ENCODE measurements around the gene CDH4.

Gene CDH4

GRCh38 chr20:61686051-61686936, 434.2 kb downstream of the CDH4 start:
- no peak for DNase-seq (ENCODE audit: low read depth in 2 of 2)

GRCh38 chr20:61688411-61688810, 436.4 kb downstream of the CDH4 start:
- DNase-seq (ENCODE audit: low read depth in 2 of 2): no peak

GRCh38 chr20:61690150-61690549, 438.1 kb downstream of the CDH4 start:
- DNase-seq (ENCODE audit: low read depth in 2 of 2): no peak

GRCh38 chr20:61690993-61691838, 439.2 kb downstream of the CDH4 start:
- DNase-seq (ENCODE audit: low read depth in 2 of 2): no peak

- DNase-seq (ENCODE audit: low read depth in 2 of 2): no peak
These were observed 439.9 kb downstream of the CDH4 start for GRCh38 chr20:61691978-61692377.

GRCh38 chr20:61692479-61692878, 440.4 kb downstream of the CDH4 start:
- no peak for DNase-seq (ENCODE audit: low read depth in 2 of 2)

GRCh38 chr20:61693055-61693600, 441.1 kb downstream of the CDH4 start:
- no peak for DNase-seq (ENCODE audit: low read depth in 2 of 2)

- no peak for DNase-seq (ENCODE audit: low read depth in 2 of 2)
These were observed 442.6 kb downstream of the CDH4 start for GRCh38 chr20:61694682-61695081.

- no peak for DNase-seq (ENCODE audit: low read depth in 2 of 2)
These were observed 443.7 kb downstream of the CDH4 start for GRCh38 chr20:61695741-61696140.

- no peak for DNase-seq (ENCODE audit: low read depth in 2 of 2)
These were observed 444.2 kb downstream of the CDH4 start for GRCh38 chr20:61696181-61696735.

GRCh38 chr20:61697666-61698597, 445.9 kb downstream of the CDH4 start:
- no peak for DNase-seq (ENCODE audit: low read depth in 2 of 2)

GRCh38 chr20:61698598-61699494, 446.8 kb downstream of the CDH4 start:
- DNase-seq (ENCODE audit: low read depth in 2 of 2): no peak

- DNase-seq (ENCODE audit: low read depth in 2 of 2): no peak
These were observed 447.7 kb downstream of the CDH4 start for GRCh38 chr20:61699495-61700374.

- no peak for DNase-seq (ENCODE audit: low read depth in 2 of 2)
These were observed 448.6 kb downstream of the CDH4 start for GRCh38 chr20:61700595-61701140.

- no peak for DNase-seq (ENCODE audit: low read depth in 2 of 2)
These were observed 449.3 kb downstream of the CDH4 start for GRCh38 chr20:61701401-61701800.

GRCh38 chr20:61701802-61702201, 449.7 kb downstream of the CDH4 start:
- DNase-seq (ENCODE audit: low read depth in 2 of 2): no peak

GRCh38 chr20:61702246-61702645, 450.2 kb downstream of the CDH4 start:
- no peak for DNase-seq (ENCODE audit: low read depth in 2 of 2)

- no peak for DNase-seq (ENCODE audit: low read depth in 2 of 2)
These were observed 452.6 kb downstream of the CDH4 start for GRCh38 chr20:61704661-61705060.

Data from stimulated activated CD4-positive, alpha-beta T cell treated with anti-CD3 and anti-CD28 coated beads, Interleukin-4, amount 100 ng/mL, for 48 hours (primary cell).